OCI-LY3 (cell line): ENCODE results near the gene BMP7.

ENCODE experiments used
- H2AFZ ChIP-seq: fragments of 200-600, 300-600 bp; shearing (Covaris generic); 2 replicates; pipeline ENCODE4 v1.6.0; 2014; ENCODE audit warnings: antibody characterized with exemption, low read depth, low read length
- H3K27ac ChIP-seq: fragments of 200-600, 300-600 bp; sonication (generic); 2 replicates; pipeline ENCODE4 v1.5.1; 2014; ENCODE audit warnings: mild to moderate bottlenecking, low read length, moderate library complexity, mixed read lengths
- H3K27me3 ChIP-seq: fragments of 200-600, 300-600 bp; sonication (generic); 2 replicates; pipeline ENCODE4 v1.6.1; 2014; ENCODE audit warnings: low read depth, low read length, mixed read lengths
- H3K36me3 ChIP-seq: fragments of 200-600, 300-600 bp; sonication (generic); replicated peaks from 2 replicates; pipeline ENCODE3; 2014; ENCODE audit warnings: low read depth, low read length, mixed read lengths
- H3K4me1 ChIP-seq: fragments of 300-600, 200-600 bp; sonication (generic); 2 replicates; pipeline ENCODE4 v1.6.1; 2014; ENCODE audit warnings: low read length, mixed read lengths
- H3K4me2 ChIP-seq: fragments of 200-600, 300-600 bp; sonication (generic); 2 replicates; pipeline ENCODE4 v1.6.1; 2014; ENCODE audit warnings: low read length, mixed read lengths
- H3K4me3 ChIP-seq: fragments of 300-600, 200-600 bp; sonication (generic); 2 replicates; pipeline ENCODE4 v1.5.1; 2014; ENCODE audit warnings: antibody characterized with exemption, mild to moderate bottlenecking, low read length, moderate library complexity
- H3K79me2 ChIP-seq: fragments of 300-600, 200-600 bp; shearing (Covaris generic); 2 replicates; pipeline ENCODE4 v1.6.1; 2014; ENCODE audit warnings: mild to moderate bottlenecking, low read length, mixed read lengths
- H3K9ac ChIP-seq: fragments of 300-600, 200-600 bp; shearing (Covaris generic); 2 replicates; pipeline ENCODE4 v1.6.0; 2014; ENCODE audit warnings: mild to moderate bottlenecking, low read length, moderate library complexity
- H3K9me3 ChIP-seq: fragments of 200-600, 300-600 bp; shearing (Covaris generic); 2 replicates; pipeline ENCODE4 v1.6.1; 2014; ENCODE audit warnings: low read length, mixed read lengths; ENCODE audit not compliant: insufficient read depth
- H4K20me1 ChIP-seq: fragments of 200-600, 300-600 bp; sonication (generic); 2 replicates; pipeline ENCODE4 v1.6.1; 2016; ENCODE audit warnings: low read length, mixed read lengths; ENCODE audit not compliant: insufficient read depth
- CTCF ChIP-seq: fragments of 200-600, 300-600 bp; sonication (generic); IDR thresholded peaks from 2 replicates; pipeline ENCODE4 v1.5.1; 2014; ENCODE audit warnings: antibody characterized with exemption, low read length, low read depth
- EZH2phosphoT487 ChIP-seq: fragments of 200-600 bp; shearing (Covaris generic); IDR thresholded peaks from 2 replicates; pipeline ENCODE4 v1.6.1; 2018; ENCODE audit warnings: antibody characterized with exemption, mixed run types, low read depth

Gene BMP7

GRCh38 chr20:57261457-57262251 is 4.8 kb downstream of the BMP7 start:
- Histone ChIP-seq H2AFZ (no peak overlapping the region), H3K36me3 (no peaks in the 10 kb centered on the region), H3K4me2 (no peak overlapping the region), H3K9me3 (no peaks in the 10 kb centered on the region), H3K9ac (no peak overlapping the region), H3K27ac (no peak overlapping the region), H3K79me2 (no peaks in the 10 kb centered on the region), H3K27me3 (peaks cover 31% of the 10 kb centered on the region), H4K20me1 (no peaks in the 10 kb centered on the region), H3K4me3 (no peak overlapping the region), H3K4me1 (no peaks in the 10 kb centered on the region)
- TF ChIP-seq EZH2phosphoT487: no peak
- no peak for TF ChIP-seq CTCF

GRCh38 chr20:57260934-57261333 is 5.5 kb downstream of the BMP7 start:
- Histone ChIP-seq H3K4me2 (no peak overlapping the region), H3K27me3 (peaks cover 31% of the 10 kb centered on the region), H3K4me1 (no peaks in the 10 kb centered on the region), H3K4me3 (no peak overlapping the region), H3K9ac (no peak overlapping the region), H3K27ac (no peak overlapping the region), H4K20me1 (no peaks in the 10 kb centered on the region), H3K9me3 (no peaks in the 10 kb centered on the region), H3K36me3 (no peaks in the 10 kb centered on the region), H3K79me2 (no peaks in the 10 kb centered on the region), H2AFZ (no peak overlapping the region)
- TF ChIP-seq EZH2phosphoT487: no peak
- no peak for TF ChIP-seq CTCF

- Histone ChIP-seq H3K27ac (no peak overlapping the region), H3K4me3 (no peak overlapping the region), H4K20me1 (no peaks in the 10 kb centered on the region), H3K4me2 (no peak overlapping the region), H3K36me3 (no peaks in the 10 kb centered on the region), H2AFZ (no peak overlapping the region), H3K9ac (no peak overlapping the region), H3K27me3 (peaks cover 32% of the 10 kb centered on the region), H3K9me3 (no peaks in the 10 kb centered on the region), H3K79me2 (no peaks in the 10 kb centered on the region), H3K4me1 (no peaks in the 10 kb centered on the region)
- no peak for TF ChIP-seq EZH2phosphoT487
- TF ChIP-seq CTCF: no peak
Observed at GRCh38 chr20:57259938-57260921, 6.2 kb downstream of the BMP7 start.
